Fibroblast of lung (primary cell): ENCODE measurements around the gene RNF34. TPM values are rescaled to one million over a fixed set of nuclear protein-coding genes. Genes with fewer than 3 reads are reported as not detected.

Experiments used
- DNase-seq, 2 donors: peaks; one replicate each; pipeline versions ENCODE4 v3.0.0 to v3.0.0-alpha.2; 2010; ENCODE audit warnings: low read depth in 2 of 2
- H2AFZ ChIP-seq: 2 replicates; pipeline ENCODE4 v1.5.1; 2012; ENCODE audit warnings: low read length, control low read depth, inconsistent platforms
- H3K27ac ChIP-seq: 2 replicates; pipeline ENCODE4 v1.5.1; 2011; ENCODE audit warnings: low read length, control low read depth; ENCODE audit not compliant: insufficient read depth
- H3K27me3 ChIP-seq: 2 replicates; pipeline ENCODE4 v1.5.1; 2011; ENCODE audit warnings: mild to moderate bottlenecking, low read length; ENCODE audit not compliant: control insufficient read depth, insufficient read depth
- H3K36me3 ChIP-seq: 2 replicates; pipeline ENCODE4 v1.5.1; 2011; ENCODE audit warnings: low read length; ENCODE audit not compliant: control insufficient read depth, insufficient read depth
- H3K4me1 ChIP-seq: 2 replicates; pipeline ENCODE4 v1.5.1; 2011; ENCODE audit warnings: low read length; ENCODE audit not compliant: control insufficient read depth, insufficient read depth; ENCODE audit errors: extremely low read depth
- H3K4me2 ChIP-seq: 2 replicates; pipeline ENCODE4 v1.5.1; 2011; ENCODE audit warnings: low read length, control low read depth; ENCODE audit not compliant: insufficient read depth; ENCODE audit errors: extremely low read depth
- H3K4me3 ChIP-seq, 4 experiments: fragments of 200-600 bp in 1 of 4; sonication (generic) in 1 of 4; replicated peaks in 1 of 4; 2 replicates each; pipeline ENCODE4 v1.5.1; 2011 to 2016; ENCODE audit warnings: low read length in 4 of 4, low read depth in 3 of 4, mild to moderate bottlenecking in 3 of 4, control low read depth in 2 of 4, inconsistent platforms in 1 of 4, mixed read lengths in 1 of 4; ENCODE audit not compliant: insufficient read depth in 1 of 4; ENCODE audit errors: control extremely low read depth in 1 of 4
- H3K79me2 ChIP-seq: 2 replicates; pipeline ENCODE4 v1.5.1; 2012; ENCODE audit warnings: mild to moderate bottlenecking, low read length, inconsistent platforms; ENCODE audit not compliant: control insufficient read depth, insufficient read depth
- H3K9ac ChIP-seq: 2 replicates; pipeline ENCODE4 v1.5.1; 2011; ENCODE audit warnings: mild to moderate bottlenecking, low read length, control low read depth; ENCODE audit not compliant: insufficient read depth
- H3K9me3 ChIP-seq: 2 replicates; pipeline ENCODE4 v1.5.1; 2012; ENCODE audit warnings: low read depth, low read length; ENCODE audit not compliant: control insufficient read depth, insufficient read depth
- H4K20me1 ChIP-seq: 2 replicates; pipeline ENCODE4 v1.5.1; 2011; ENCODE audit warnings: low read length; ENCODE audit not compliant: control insufficient read depth, insufficient read depth; ENCODE audit errors: extremely low read depth
- CTCF ChIP-seq, 2 donors: IDR thresholded peaks in 1 of 2; conservative IDR thresholded peaks in 1 of 2; 1 replicate in 1 of 2; 2 replicates in 1 of 2; pipeline ENCODE4 v1.5.1; 2011 to 2012; ENCODE audit warnings: low read length in 2 of 2, control low read depth in 1 of 2, inconsistent platforms in 1 of 2, low read depth in 1 of 2, mild to moderate bottlenecking in 1 of 2
- EZH2 ChIP-seq: IDR thresholded peaks from 2 replicates; pipeline ENCODE4 v1.5.1; 2012; ENCODE audit warnings: low read length, control low read depth, mild to moderate bottlenecking; ENCODE audit errors: missing control alignments
- polyA minus RNA-seq: library from RNA; depleted of rRNA, polyadenylated mRNA; stranded (reverse); fragments of >200 nt; gene quantifications from 2 replicates; pipeline ENCODE4 v1.2.3, GENCODE V29; 2011; ENCODE audit warnings: low replicate concordance
- polyA plus RNA-seq, 2 donors: library from polyadenylated mRNA; depleted of rRNA in 1 of 2; stranded (reverse) in 1 of 2; unstranded in 1 of 2; fragments of >200 nt; gene quantifications; 2 replicates each; pipeline ENCODE4 v1.2.1, GENCODE V29; 2011 to 2012; ENCODE audit warnings: missing spikeins in 1 of 2
- total RNA-seq: library from RNA; depleted of rRNA; stranded (reverse); fragments of >200 nt; gene quantifications from 2 replicates; pipeline ENCODE4 v1.2.1, GENCODE V29; 2014

RNF34 gene
- total RNA-seq (49.1 and 79.4 TPM in 2 replicates), polyA plus RNA-seq (33.9 and 42.9 TPM in 2 replicates), polyA minus RNA-seq (210 and 457 TPM in 2 replicates)
- 34.0 and 45.7 TPM in 2 replicates for polyA plus RNA-seq (2012)

- Histone ChIP-seq H3K27ac (peak within 1 kb of the TSS; percentile 91), H3K79me2 (peaks cover 38% of the 10 kb centered on the region), H3K27me3 (no peaks in the 10 kb centered on the region), H3K4me1 (no peaks in the 10 kb centered on the region), H3K36me3 (no peaks in the 10 kb centered on the region), H3K4me3 (peak within 1 kb of the TSS; percentile 92 to 97 (median 95)), H4K20me1 (no peaks in the 10 kb centered on the region), H2AFZ (peak within 1 kb of the TSS; percentile 66), H3K4me2 (peak within 1 kb of the TSS; percentile 94), H3K9me3 (no peaks in the 10 kb centered on the region), H3K9ac (peak within 1 kb of the TSS; percentile 85)
- TF ChIP-seq EZH2 (no peak), CTCF (conservative IDR thresholded peaks at IDR 0.05 in 1 of 2, IDR thresholded peaks at IDR 0.05 in 1 of 2; ENCODE audit: low read depth in 1 of 2, low read length in 2 of 2) (no peak)
- DNase-seq = peak; percentile 97
These were observed at the start of gene RNF34 for GRCh38 chr12:121399391-121400331. Gene RNF34, plus strand, starts transcription at chr12:121400118. Its CDS starts 95 bp downstream, at chr12:121400213.

DNA sequence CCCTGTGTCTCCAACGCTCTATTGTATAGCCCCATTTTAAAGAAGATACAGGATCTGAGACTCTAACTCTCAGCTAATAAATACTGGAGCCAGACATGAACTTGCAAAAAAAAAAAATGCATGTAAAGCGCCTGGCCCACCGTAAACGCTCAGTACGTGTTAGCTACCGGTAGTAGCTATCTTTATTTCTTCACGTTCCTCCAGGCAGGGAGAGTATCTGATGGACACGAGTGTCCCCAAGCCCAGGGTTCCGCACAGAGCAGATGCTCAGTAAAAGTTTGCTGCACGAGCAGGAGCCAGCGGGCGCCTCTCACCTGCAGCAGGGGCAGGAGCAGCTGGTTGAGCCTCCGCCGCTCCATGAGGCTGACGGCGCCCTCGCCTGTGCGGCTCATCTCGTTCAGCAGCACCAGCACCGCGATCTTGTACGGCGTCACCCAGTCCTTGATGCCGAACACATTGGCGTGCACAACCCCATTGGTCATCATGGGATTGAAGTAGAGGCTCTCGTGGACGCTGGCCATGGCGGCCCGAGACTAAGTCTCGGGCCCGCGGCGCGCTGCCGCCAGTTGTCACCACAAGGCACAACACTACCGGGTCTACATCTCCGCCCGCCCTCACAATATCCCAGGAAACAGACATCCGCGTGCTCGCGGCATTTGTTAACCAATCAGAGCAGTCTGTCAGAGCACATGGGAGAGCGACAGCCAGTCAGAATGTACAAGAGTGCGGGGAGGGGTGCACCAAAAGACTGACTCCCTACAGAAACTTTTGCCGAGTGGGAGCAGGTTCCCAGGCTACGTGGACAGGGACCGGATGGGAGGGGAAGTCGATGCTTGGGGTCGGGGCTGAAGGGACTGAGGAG lies 47.9 kb upstream of the RNF34 start, which contains the start of gene ANAPC5:
ANAPC5 (minus strand) TSS at position 592 of the 862 bp plus-strand sequence; CDS start at position 521, 71 bp downstream.
- peak within 1 kb of the TSS; percentile 78 for H3K27ac ChIP-seq
- peak; percentile 99 for DNase-seq
- TF ChIP-seq EZH2 (no peak), CTCF (conservative IDR thresholded peaks at IDR 0.05 in 1 of 2, IDR thresholded peaks at IDR 0.05 in 1 of 2; ENCODE audit: low read depth in 1 of 2, low read length in 2 of 2) (no peak)
- peak within 1 kb of the TSS; percentile 77 to 99 (median 92) for H3K4me3 ChIP-seq
- H3K9ac ChIP-seq = peak within 1 kb of the TSS; percentile 79
- peaks cover 30% of the 10 kb centered on the region for H3K79me2 ChIP-seq
- H3K9me3 ChIP-seq = no peaks in the 10 kb centered on the region
- H2AFZ ChIP-seq = peak within 1 kb of the TSS; percentile 87
- H4K20me1 ChIP-seq = no peaks in the 10 kb centered on the region
- H3K4me2 ChIP-seq = peak within 1 kb of the TSS; percentile 63
- H3K36me3 ChIP-seq = no peaks in the 10 kb centered on the region
- peaks cover 2% of the 10 kb centered on the region for H3K4me1 ChIP-seq
- H3K27me3 ChIP-seq = no peaks in the 10 kb centered on the region
